ENCODE data around the gene DNAH7. TPM values are rescaled to one million over a fixed set of nuclear protein-coding genes. Genes with fewer than 3 reads are reported as not detected.

The DNAH7 gene
- total RNA-seq, 1 experiment from 2014 or later, result 0.09 TPM

GRCh38 chr2:195907474-195907873, 161.2 kb downstream of the DNAH7 start:
- no peaks in the 10 kb centered on the region for H3K27me3 Mint-ChIP-seq (ENCODE audit: low read depth)
- no peak overlapping the region for H3K4me2 ChIP-seq (ENCODE audit: insufficient read depth, insufficient read length, low read length)

More at GRCh38 chr2:195907474-195907873, 161.2 kb downstream of the DNAH7 start:
- Mint-ChIP-seq H3K4me3 (no peak overlapping the region), H3K9me3 (no peaks in the 10 kb centered on the region), H3K4me1 (no peaks in the 10 kb centered on the region), H3K36me3 (ENCODE audit: insufficient read depth in 1 of 3, low read depth in 3 of 3) (no peaks in the 10 kb centered on the region; a peak in 1 of 7 replicates), H3K27ac (no peak overlapping the region; a peak in 1 of 7 replicates)
- Histone ChIP-seq H4K91ac (ENCODE audit: insufficient read length, low read depth, low read length) (no peak overlapping the region), H2BK12ac (ENCODE audit: insufficient read length, low read depth, low read length) (no peak overlapping the region), H4K5ac (ENCODE audit: insufficient read length, low read depth, low read length) (no peak overlapping the region), H4K20me1 (ENCODE audit: control insufficient read depth, insufficient read depth, insufficient read length) (no peaks in the 10 kb centered on the region), H3K56ac (ENCODE audit: insufficient read length, low read depth, low read length) (no peak overlapping the region), H3K18ac (ENCODE audit: insufficient read length, low read depth, low read length) (no peak overlapping the region), H2BK120ac (ENCODE audit: low read depth, low read length, poor library complexity, severe bottlenecking) (no peak overlapping the region), H3K27me3 (ENCODE audit: insufficient read depth, low read length) (no peaks in the 10 kb centered on the region), H2BK15ac (ENCODE audit: low read depth, low read length) (no peak overlapping the region), H3K4ac (ENCODE audit: low read depth, low read length) (no peak overlapping the region), H2BK20ac (ENCODE audit: low read depth, low read length, poor library complexity, severe bottlenecking) (no peak overlapping the region), H2AFZ (ENCODE audit: low read length) (no peak overlapping the region), H4K8ac (replicated peaks; ENCODE audit: insufficient read length, low read depth, low read length) (no peak overlapping the region), H3K14ac (ENCODE audit: insufficient read depth, low read length) (no peak overlapping the region), H3K23ac (ENCODE audit: insufficient read length, low read depth, low read length) (no peak overlapping the region), H3K79me1 (ENCODE audit: insufficient read depth, low read depth, low read length, poor library complexity, severe bottlenecking) (no peaks in the 10 kb centered on the region), H3K23me2 (ENCODE audit: insufficient read length, low read depth, low read length, poor library complexity, severe bottlenecking) (no peaks in the 10 kb centered on the region), H2AK5ac (ENCODE audit: insufficient read length, low read length) (no peak overlapping the region), H3K9me3 (ENCODE audit: control insufficient read depth, low read depth, low read length) (no peaks in the 10 kb centered on the region), H3K79me2 (ENCODE audit: insufficient read depth, low read length) (no peaks in the 10 kb centered on the region), H3K4me1 (ENCODE audit: insufficient read depth, low read length) (no peaks in the 10 kb centered on the region), H2BK5ac (ENCODE audit: insufficient read length, low read length) (no peak overlapping the region), H3T11ph (ENCODE audit: low read length) (no peak overlapping the region), H3K27ac (ENCODE audit: insufficient read length, low read depth, low read length) (no peak overlapping the region), H3K9ac (ENCODE audit: extremely low read depth, insufficient read length, low read length) (no peak overlapping the region)
- TF ChIP-seq CTCF (conservative IDR thresholded peaks at IDR 0.05), result no peak
- no peak for DNase-seq
- no CpG with 5 or more reads among the region's 5 CpGs for WGBS (ENCODE audit: extremely low coverage, insufficient read length, low lambda C conversion rate)

Measured in H9 (cell line).